ENCODE data around the gene EVL. TPM values are rescaled to one million over a fixed set of nuclear protein-coding genes. Genes with fewer than 3 reads are reported as not detected.

The EVL gene
- total and polyA plus RNA-seq, 2 of the 8 experiments (the other 6 are each of a cell fraction or from before 2014, with no cell fraction given) = 30.7 to 64.6 TPM

GRCh38 chr14:100079726-100080005, 14.4 kb downstream of the EVL start:
- no peak overlapping the region for H3K4me2 ChIP-seq (ENCODE audit: insufficient read depth in 1 of 2, low read depth in 2 of 2, low read length in 2 of 2)
- 93% methylated on average over 5 of the region's 5 CpGs; no CpG with 5 or more reads in 1 of the 2 experiments for WGBS, 2 experiments (ENCODE audit: extremely low coverage in 1 of 2, insufficient coverage in 1 of 2, insufficient read length in 1 of 2, insufficient replicate concordance in 2 of 2, low coverage in 1 of 2, low lambda C conversion rate in 2 of 2, missing lambda C conversion rate in 1 of 2)
- no peak for FAIRE-seq
- H2AK5ac ChIP-seq (ENCODE audit: low read depth, low read length) = no peak overlapping the region
- no peak overlapping the region for H4K91ac ChIP-seq (replicated peaks; ENCODE audit: insufficient read length, low read length)
- no peaks in the 10 kb centered on the region for H3K79me2 ChIP-seq (ENCODE audit: control insufficient read depth in 1 of 2, insufficient read depth in 2 of 2, low read length in 2 of 2)
- H3K27me3 ChIP-seq (replicated peaks in 1 of 4; ENCODE audit: control insufficient read depth in 3 of 4, extremely low read depth in 1 of 4, insufficient read depth in 3 of 4, low read length in 3 of 4) = no peaks in the 10 kb centered on the region; a peak in 1 of 7 replicates
- H3K18ac ChIP-seq (ENCODE audit: extremely low read depth, low read length) = no peak overlapping the region
- ChIA-PET CTCF (ENCODE audit: partially characterized antibody) (interaction anchor here (0.9 to 24.3 kb wide), 5 partner anchors 16 to 96 kb away, joined by 3 to 240 read pairs (median 4); no protein-coding TSS in a partner anchor), POLR2A (ENCODE audit: partially characterized antibody) (no interaction called here)
- peaks cover 2% of the 10 kb centered on the region in 2 experiments for H4K20me1 ChIP-seq (replicated peaks in 1 of 2; ENCODE audit: control insufficient read depth in 1 of 2, insufficient read depth in 2 of 2, low read length in 2 of 2)
- no peak overlapping the region for H2BK15ac ChIP-seq (ENCODE audit: low read length)
- no peak overlapping the region for H4K8ac ChIP-seq (ENCODE audit: extremely low read depth, insufficient read depth, low read length)
- H3K23ac ChIP-seq (ENCODE audit: insufficient read length) = no peak overlapping the region
- no peak overlapping the region for H3K14ac ChIP-seq (ENCODE audit: insufficient read length)
- H3K4me1 ChIP-seq (replicated peaks in 1 of 4; ENCODE audit: control insufficient read depth in 3 of 4, insufficient read depth in 4 of 4, low read length in 3 of 4) = peaks cover 2 to 18% (median 4%) of the 10 kb centered on the region in 4 experiments; a peak in 5 of 7 replicates
- no peak overlapping the region for H2BK20ac ChIP-seq (ENCODE audit: low read length)
- no peaks in the 10 kb centered on the region for H3K9me3 ChIP-seq (ENCODE audit: insufficient read depth in 2 of 2, low read depth in 1 of 2, low read length in 1 of 2)
- no peak overlapping the region for H3K4me3 ChIP-seq (ENCODE audit: extremely low read depth in 1 of 4, insufficient read depth in 2 of 4, low read depth in 3 of 4, low read length in 4 of 4)
- H3K27ac ChIP-seq (ENCODE audit: low read depth, low read length) = no peak overlapping the region
- H2BK12ac ChIP-seq (ENCODE audit: low read depth, low read length) = no peak overlapping the region
- H3K4ac ChIP-seq (replicated peaks; ENCODE audit: insufficient read length, low read depth, low read length) = no peak overlapping the region
- H2AFZ ChIP-seq (ENCODE audit: low read length) = no peak overlapping the region
- H3K36me3 ChIP-seq (ENCODE audit: control insufficient read depth in 2 of 4, insufficient read depth in 4 of 4, low read length in 3 of 4) = no peaks in the 10 kb centered on the region
- no peak overlapping the region for H2BK120ac ChIP-seq (replicated peaks; ENCODE audit: low read depth, low read length)
- no peaks in the 10 kb centered on the region; the same call in 1 of the 2 replicates for H3K79me1 ChIP-seq (ENCODE audit: low read depth, low read length)
- no peaks in the 10 kb centered on the region for H3K23me2 ChIP-seq (ENCODE audit: low read depth, low read length)
- H4K5ac ChIP-seq (ENCODE audit: insufficient read length, low read depth, low read length) = no peak overlapping the region
- no peak overlapping the region for H3K56ac ChIP-seq (replicated peaks; ENCODE audit: insufficient read length, low read depth, low read length)
- no peak overlapping the region for H2BK5ac ChIP-seq (ENCODE audit: low read depth, low read length)
- no peak for DNase-seq (ENCODE audit: low read depth in 1 of 2, low spot score in 2 of 2)
- no peak overlapping the region for H3K9ac ChIP-seq (replicated peaks in 1 of 4; ENCODE audit: extremely low read depth in 1 of 4, low read depth in 3 of 4, low read length in 3 of 4)
- TF ChIP-seq CBX5 (IDR thresholded peaks at IDR 0.05; ENCODE audit: low read depth, low read length) (no peak), BCL11A (IDR thresholded peaks at IDR 0.05; ENCODE audit: low read depth in 2 of 2, low read length in 2 of 2) (no peak), BRCA1 (IDR thresholded peaks at IDR 0.05; ENCODE audit: low read depth, low read length) (no peak), CTCF (IDR thresholded peaks at IDR 0.05; ENCODE audit: control extremely low read depth in 1 of 3, insufficient read depth in 1 of 3, low read depth in 1 of 3, low read length in 3 of 3) (no peak), YY1 (IDR thresholded peaks at IDR 0.05; ENCODE audit: low read depth, low read length) (no peak), MAX (IDR thresholded peaks at IDR 0.05) (no peak), NANOG (IDR thresholded peaks at IDR 0.05; ENCODE audit: insufficient read depth, low read depth, low read length, poor library complexity, severe bottlenecking) (no peak), SP2 (IDR thresholded peaks at IDR 0.05; ENCODE audit: low read length) (no peak), SAP30 (IDR thresholded peaks at IDR 0.05; ENCODE audit: insufficient read depth, insufficient replicate concordance, low read length) (no peak), HDAC6 (IDR thresholded peaks at IDR 0.05; ENCODE audit: low read depth, low read length) (no peak), CHD2 (IDR thresholded peaks at IDR 0.05; ENCODE audit: low read length) (no peak), NRF1 (IDR thresholded peaks at IDR 0.05; ENCODE audit: low read depth, low read length) (no peak), EGR1 (IDR thresholded peaks at IDR 0.05; ENCODE audit: borderline replicate concordance, low read depth, low read length) (no peak)

Measured in H1 (cell line).